G401 (cell line): Measurements from ENCODE around the gene TMED10. TPM values are rescaled to one million over a fixed set of nuclear protein-coding genes. Genes with fewer than 3 reads are reported as not detected.

Experiments used
- DNase-seq: peaks from one replicate; pipeline ENCODE4 v3.0.0-alpha.2; 2015; ENCODE audit warnings: low spot score
- in situ Hi-C: cut with HindIII; loops from 2 replicates; pipeline ENCODE4 v1.10.0; 2016; ENCODE audit warnings: low sequenced_read_pairs, mixed read lengths
- total RNA-seq: library from RNA; depleted of rRNA; stranded (reverse); fragments of >200 nt; shearing (Covaris generic); gene quantifications from 2 replicates; pipeline ENCODE4 v1.2.3, GENCODE V29; 2014; rRNA removed

The TMED10 gene
- total RNA-seq, 1 experiment from 2014 or later = 202 TPM

GRCh38 chr14:75101491-75101890 is 74.9 kb downstream of the TMED10 start:
- DNase-seq = no peak
- in situ Hi-C loops = no loop called here

- DNase-seq = no peak
- in situ Hi-C loops = no loop called here
Observed at GRCh38 chr14:75098682-75099081, 77.7 kb downstream of the TMED10 start.

GRCh38 chr14:75098212-75098611 is 78.2 kb downstream of the TMED10 start:
- in situ Hi-C loops = no loop called here
- no peak for DNase-seq

GRCh38 chr14:75096959-75097358 is 79.5 kb downstream of the TMED10 start:
- in situ Hi-C loops = no loop called here
- DNase-seq = peak; percentile 11

GRCh38 chr14:75095690-75096089 is 80.7 kb downstream of the TMED10 start:
- no peak for DNase-seq
- in situ Hi-C loops = no loop called here

DNA sequence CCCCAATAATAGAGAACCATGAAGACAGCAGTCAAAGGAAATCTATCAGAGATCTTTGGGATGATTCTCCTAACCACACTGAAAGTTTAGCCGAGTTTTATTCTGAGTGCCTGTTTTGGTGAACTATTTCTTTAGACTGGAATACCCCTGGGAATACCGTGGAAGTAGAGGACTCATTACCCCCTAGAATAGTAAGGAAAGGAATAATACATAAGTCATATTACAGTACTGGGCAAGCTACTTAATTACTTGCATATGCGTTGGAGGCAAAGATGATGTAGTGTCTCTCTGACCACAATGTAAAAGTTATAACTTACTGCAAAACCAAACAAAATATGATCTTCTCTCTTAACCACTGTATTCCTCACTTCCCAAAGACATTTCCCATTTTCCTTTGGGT is 81.5 kb downstream of the TMED10 start:
- no peak for DNase-seq
- in situ Hi-C loops = no loop called here

DNA sequence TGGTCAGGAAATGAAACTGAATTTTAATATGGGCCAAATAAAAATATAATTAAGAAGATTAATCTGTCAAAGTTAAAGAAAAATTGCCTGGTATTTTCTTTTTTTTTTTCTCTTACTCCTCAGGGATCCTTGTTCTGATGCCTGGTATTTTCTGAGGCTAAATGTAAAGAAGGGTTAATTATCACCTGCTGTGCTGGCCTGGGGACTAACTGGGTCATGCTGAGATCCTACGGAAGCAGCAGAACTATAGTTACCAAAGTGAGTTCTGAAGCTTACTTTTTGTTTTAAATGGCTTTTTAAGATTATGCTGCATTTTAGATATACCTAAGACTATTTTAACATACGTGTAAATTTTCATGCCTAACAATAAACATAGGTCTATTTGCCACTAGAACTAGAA is 83.7 kb downstream of the TMED10 start:
- in situ Hi-C loops = no loop called here
- no peak for DNase-seq

- no peak for DNase-seq
- in situ Hi-C loops = no loop called here
Observed at GRCh38 chr14:75091251-75091650, 85.2 kb downstream of the TMED10 start.

GRCh38 chr14:75090353-75090752 is 86.1 kb downstream of the TMED10 start:
- in situ Hi-C loops = no loop called here
- DNase-seq = no peak

GRCh38 chr14:75088566-75089373 is 87.6 kb downstream of the TMED10 start:
- in situ Hi-C loops = no loop called here
- DNase-seq = peak; percentile 69

DNA sequence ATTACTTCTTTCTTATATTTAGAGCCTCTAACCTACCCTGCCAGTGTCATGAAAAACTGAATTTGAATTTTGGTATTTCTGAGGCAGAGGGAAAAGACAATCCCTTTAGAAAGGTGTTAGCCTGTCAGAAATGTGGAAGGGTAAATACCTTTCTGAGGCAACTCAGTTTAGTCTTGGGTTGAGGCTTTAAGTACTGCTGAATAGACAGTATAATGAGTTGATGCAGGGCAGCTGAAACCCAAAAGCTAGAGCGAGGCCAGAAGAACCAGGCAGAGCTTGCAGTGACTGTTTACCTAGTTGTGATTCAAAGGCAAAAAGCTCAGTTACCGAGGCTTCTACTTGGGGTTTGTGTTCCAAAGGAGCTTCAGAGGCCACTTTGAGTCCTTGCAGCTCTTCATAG is 88.3 kb downstream of the TMED10 start:
- in situ Hi-C loops = no loop called here

DNA sequence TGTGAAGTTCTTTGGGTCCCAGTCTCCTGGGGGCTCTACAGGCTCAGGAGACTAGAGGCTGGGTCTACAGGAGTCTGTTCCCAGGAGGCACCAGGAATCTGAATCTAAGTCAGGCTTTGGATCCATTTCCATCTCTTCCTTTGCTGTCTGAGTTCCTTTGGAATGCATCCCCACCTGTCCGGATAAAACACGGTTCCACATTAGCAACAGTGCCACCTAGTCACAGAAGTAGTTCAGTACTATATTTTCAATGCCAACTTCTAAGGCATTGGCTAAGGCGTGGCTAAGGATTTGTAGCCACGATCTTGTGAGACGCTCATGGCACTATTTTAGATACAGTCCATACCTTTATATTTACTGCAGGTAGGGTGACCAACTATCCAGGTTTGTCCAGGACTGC is 91.9 kb downstream of the TMED10 start:
- in situ Hi-C loops = no loop called here
- peak; percentile 25 for DNase-seq

More for the DNA sequence above, 88.3 kb downstream of the TMED10 start:
- DNase-seq = no peak

- in situ Hi-C loops = no loop called here
- no peak for DNase-seq
Observed at GRCh38 chr14:75083271-75083670, 93.1 kb downstream of the TMED10 start.

DNA sequence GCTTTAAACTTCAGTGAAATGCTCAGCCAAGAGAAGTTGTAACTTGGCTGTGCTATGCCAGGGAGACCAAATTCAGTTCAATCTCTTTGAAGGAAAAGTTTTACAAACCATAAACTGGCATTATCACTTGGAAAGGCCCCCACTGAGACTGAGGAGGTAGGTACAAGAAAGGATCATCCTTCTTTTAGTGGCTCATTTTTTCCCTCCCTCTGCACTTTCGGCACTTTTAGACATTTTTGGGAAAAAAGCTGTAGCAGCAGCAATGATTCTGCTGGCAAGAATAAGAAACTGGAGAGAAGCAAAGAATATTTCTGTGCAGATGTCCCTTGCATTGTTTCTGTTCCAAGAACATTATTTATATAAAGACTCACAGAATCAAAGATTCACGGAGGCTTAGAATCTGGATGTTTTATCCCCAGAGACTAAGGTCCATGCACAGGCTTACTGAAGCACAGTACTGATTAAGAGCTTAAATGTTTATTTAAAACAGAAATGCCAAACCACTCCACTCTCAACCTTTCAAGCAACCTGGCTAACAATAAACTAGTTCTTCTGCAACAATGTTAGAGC is 94.7 kb downstream of the TMED10 start:
- in situ Hi-C loops = no loop called here
- no peak for DNase-seq

Other genes starting within 250 kb of the TMED10 start
- gene PGF, start 221.0 kb downstream of the TMED10 start, total RNA-seq = 1.8 and 3.9 TPM in 2 replicates
- 48.6 and 88.4 TPM in 2 replicates for gene EIF2B2, start 173.7 kb downstream of the TMED10 start, total RNA-seq
- 11.1 and 21.0 TPM in 2 replicates for gene MLH3, start 125.1 kb downstream of the TMED10 start, total RNA-seq
- gene ACYP1, start 112.6 kb downstream of the TMED10 start, total RNA-seq = 11.9 and 18.7 TPM in 2 replicates
- gene ZC2HC1C, start 107.0 kb downstream of the TMED10 start, total RNA-seq = 2.1 TPM in 1 of 2 replicates, not detected in the other
- gene NEK9, start 49.6 kb downstream of the TMED10 start, total RNA-seq = 47.9 and 49.3 TPM in 2 replicates
- 29.8 and 41.0 TPM in 2 replicates for gene FOS, start 102.2 kb upstream of the TMED10 start, total RNA-seq